SK-N-SH treated with all-trans-retinoic acid at 6 μM for 48 hours (cell line): ENCODE measurements around the gene SIN3B.

Experiments
- ATAC-seq: fragments of 200-7000 bp; cut with Tn5 transposase; 3 replicates; pipeline ENCODE4 v1.9.1; 2020; ENCODE audit warnings: mild to moderate bottlenecking, moderate library complexity
- ARNTL ChIP-seq: fragments of 450-650 bp; formaldehyde crosslinking; IDR thresholded peaks from 2 replicates; pipeline ENCODE4 v1.5.0; 2020; ENCODE audit warnings: low read depth, mild to moderate bottlenecking, moderate library complexity, borderline replicate concordance
- BACH2 ChIP-seq: fragments of 250-450 bp; sonication (Bioruptor Pico); IDR thresholded peaks from 2 replicates; pipeline ENCODE4 v1.9.0; 2021; ENCODE audit warnings: mild to moderate bottlenecking, borderline replicate concordance
- CSDC2 ChIP-seq: fragments of 250-450 bp; sonication (Bioruptor Pico); IDR thresholded peaks from 2 replicates; pipeline ENCODE4 v1.5.0; 2020; ENCODE audit warnings: mild to moderate bottlenecking, moderate library complexity
- CSRNP3 ChIP-seq: fragments of 250-450 bp; sonication (Bioruptor Pico); IDR thresholded peaks from 2 replicates; pipeline ENCODE4 v1.5.1; 2021; ENCODE audit warnings: mild to moderate bottlenecking, moderate library complexity
- ESRRG ChIP-seq: fragments of 250-450 bp; sonication (Bioruptor Pico); IDR thresholded peaks from 2 replicates; pipeline ENCODE4 v1.6.1; 2021; ENCODE audit warnings: mild to moderate bottlenecking
- GLIS3 ChIP-seq: fragments of 250-450 bp; sonication (Bioruptor Pico); IDR thresholded peaks from 2 replicates; pipeline ENCODE4 v1.5.0; 2020; ENCODE audit warnings: mild to moderate bottlenecking, moderate library complexity
- ISL1 ChIP-seq: fragments of 250-450 bp; sonication (Bioruptor Pico); IDR thresholded peaks from 2 replicates; pipeline ENCODE4 v2.1.2; 2022; ENCODE audit warnings: mild to moderate bottlenecking, moderate library complexity
- PATZ1 ChIP-seq: fragments of 250-450 bp; sonication (Bioruptor Pico); IDR thresholded peaks from 2 replicates; pipeline ENCODE4 v1.8.0; 2020; ENCODE audit warnings: mild to moderate bottlenecking, moderate library complexity, borderline replicate concordance
- PPARA ChIP-seq: fragments of 250-450 bp; sonication (Bioruptor Pico); IDR thresholded peaks from 2 replicates; pipeline ENCODE4 v1.5.0; 2020; ENCODE audit warnings: mild to moderate bottlenecking, borderline replicate concordance
- RARB ChIP-seq: fragments of 250-450 bp; sonication (Bioruptor Pico); IDR thresholded peaks from 2 replicates; pipeline ENCODE4 v1.8.0; 2021; ENCODE audit warnings: mild to moderate bottlenecking, moderate library complexity
- SNAI2 ChIP-seq: fragments of 250-450 bp; sonication (Bioruptor Pico); IDR thresholded peaks from 2 replicates; pipeline ENCODE4 v1.5.0; 2020; ENCODE audit warnings: mild to moderate bottlenecking, moderate library complexity
- TOX ChIP-seq: fragments of 250-450 bp; sonication (Bioruptor Pico); IDR thresholded peaks from 2 replicates; pipeline ENCODE4 v1.8.0; 2021; ENCODE audit warnings: mild to moderate bottlenecking, moderate library complexity, borderline replicate concordance
- TSHZ2 ChIP-seq: fragments of 250-450 bp; sonication (Bioruptor Pico); IDR thresholded peaks from 2 replicates; pipeline ENCODE4 v1.5.0; 2020; ENCODE audit warnings: mild to moderate bottlenecking, moderate library complexity
- ZC3H10 ChIP-seq: fragments of 250-450 bp; sonication (Bioruptor Pico); IDR thresholded peaks from 2 replicates; pipeline ENCODE4 v1.5.1; 2021; ENCODE audit warnings: mild to moderate bottlenecking, moderate library complexity
- ZFP3 ChIP-seq: fragments of 250-450 bp; sonication (Bioruptor Pico); IDR thresholded peaks from 2 replicates; pipeline ENCODE4 v1.5.0; 2020; ENCODE audit warnings: mild to moderate bottlenecking, moderate library complexity
- ZNF565 ChIP-seq: fragments of 450-650 bp; formaldehyde crosslinking; conservative IDR thresholded peaks from 2 replicates; pipeline ENCODE4 v1.5.0; 2020; ENCODE audit warnings: low read depth, mild to moderate bottlenecking, moderate library complexity
- ZNF70 ChIP-seq: fragments of 450-650 bp; formaldehyde crosslinking; IDR thresholded peaks from 2 replicates; pipeline ENCODE4 v1.5.0; 2020; ENCODE audit warnings: mild to moderate bottlenecking, moderate library complexity
- ZNF8 ChIP-seq: fragments of 450-650 bp; formaldehyde crosslinking; IDR thresholded peaks from 2 replicates; pipeline ENCODE4 v1.5.0; 2020; ENCODE audit warnings: mild to moderate bottlenecking, moderate library complexity
- TF ChIP-seq, protein P1 (sequence below): fragments of 250-450 bp; sonication (Bioruptor Pico); IDR thresholded peaks from 2 replicates; pipeline ENCODE4 v1.5.1; 2020; ENCODE audit warnings: low read depth, mild to moderate bottlenecking, moderate library complexity
- TF ChIP-seq, protein P2 (sequence below): fragments of 250-450 bp; sonication (Bioruptor Pico); IDR thresholded peaks from 2 replicates; pipeline ENCODE4 v1.8.0; 2021; ENCODE audit warnings: low read depth, mild to moderate bottlenecking, moderate library complexity, borderline replicate concordance

The SIN3B gene

GRCh38 chr19:16801600-16802013 is 27.6 kb upstream of the SIN3B start (continued):
- TF ChIP-seq ZC3H10 (CRISPR knock-in tag) (no peak), RARB (CRISPR knock-in tag) (no peak), PATZ1 (CRISPR knock-in tag) (no peak)

- TF ChIP-seq, protein P1, sequence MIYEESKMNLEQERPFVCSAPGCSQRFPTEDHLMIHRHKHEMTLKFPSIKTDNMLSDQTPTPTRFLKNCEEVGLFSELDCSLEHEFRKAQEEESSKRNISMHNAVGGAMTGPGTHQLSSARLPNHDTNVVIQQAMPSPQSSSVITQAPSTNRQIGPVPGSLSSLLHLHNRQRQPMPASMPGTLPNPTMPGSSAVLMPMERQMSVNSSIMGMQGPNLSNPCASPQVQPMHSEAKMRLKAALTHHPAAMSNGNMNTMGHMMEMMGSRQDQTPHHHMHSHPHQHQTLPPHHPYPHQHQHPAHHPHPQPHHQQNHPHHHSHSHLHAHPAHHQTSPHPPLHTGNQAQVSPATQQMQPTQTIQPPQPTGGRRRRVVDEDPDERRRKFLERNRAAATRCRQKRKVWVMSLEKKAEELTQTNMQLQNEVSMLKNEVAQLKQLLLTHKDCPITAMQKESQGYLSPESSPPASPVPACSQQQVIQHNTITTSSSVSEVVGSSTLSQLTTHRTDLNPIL (CRISPR knock-in tag), result no peak
- TF ChIP-seq, protein P2, sequence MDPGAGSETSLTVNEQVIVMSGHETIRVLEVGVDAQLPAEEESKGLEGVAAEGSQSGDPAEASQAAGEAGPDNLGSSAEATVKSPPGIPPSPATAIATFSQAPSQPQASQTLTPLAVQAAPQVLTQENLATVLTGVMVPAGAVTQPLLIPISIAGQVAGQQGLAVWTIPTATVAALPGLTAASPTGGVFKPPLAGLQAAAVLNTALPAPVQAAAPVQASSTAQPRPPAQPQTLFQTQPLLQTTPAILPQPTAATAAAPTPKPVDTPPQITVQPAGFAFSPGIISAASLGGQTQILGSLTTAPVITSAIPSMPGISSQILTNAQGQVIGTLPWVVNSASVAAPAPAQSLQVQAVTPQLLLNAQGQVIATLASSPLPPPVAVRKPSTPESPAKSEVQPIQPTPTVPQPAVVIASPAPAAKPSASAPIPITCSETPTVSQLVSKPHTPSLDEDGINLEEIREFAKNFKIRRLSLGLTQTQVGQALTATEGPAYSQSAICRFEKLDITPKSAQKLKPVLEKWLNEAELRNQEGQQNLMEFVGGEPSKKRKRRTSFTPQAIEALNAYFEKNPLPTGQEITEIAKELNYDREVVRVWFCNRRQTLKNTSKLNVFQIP, result no peak
- no peak for TF ChIP-seq TSHZ2 (CRISPR knock-in tag)
- TF ChIP-seq ZFP3 (CRISPR knock-in tag), result no peak
- no peak for TF ChIP-seq ZNF8
- no peak for TF ChIP-seq RARB (CRISPR knock-in tag)
- TF ChIP-seq ARNTL (CRISPR knock-in tag), result no peak
- TF ChIP-seq ZNF70 (CRISPR knock-in tag), result no peak
- TF ChIP-seq ISL1 (CRISPR knock-in tag), result no peak
- no peak for TF ChIP-seq GLIS3
- no peak for TF ChIP-seq ESRRG (CRISPR knock-in tag)
- TF ChIP-seq ZNF565 (CRISPR knock-in tag), result no peak
- TF ChIP-seq TOX (CRISPR knock-in tag), result no peak
- no peak for TF ChIP-seq PATZ1 (CRISPR knock-in tag)
- ATAC-seq, result no peak
Observed at GRCh38 chr19:16804176-16804575, 25.0 kb upstream of the SIN3B start.

DNA sequence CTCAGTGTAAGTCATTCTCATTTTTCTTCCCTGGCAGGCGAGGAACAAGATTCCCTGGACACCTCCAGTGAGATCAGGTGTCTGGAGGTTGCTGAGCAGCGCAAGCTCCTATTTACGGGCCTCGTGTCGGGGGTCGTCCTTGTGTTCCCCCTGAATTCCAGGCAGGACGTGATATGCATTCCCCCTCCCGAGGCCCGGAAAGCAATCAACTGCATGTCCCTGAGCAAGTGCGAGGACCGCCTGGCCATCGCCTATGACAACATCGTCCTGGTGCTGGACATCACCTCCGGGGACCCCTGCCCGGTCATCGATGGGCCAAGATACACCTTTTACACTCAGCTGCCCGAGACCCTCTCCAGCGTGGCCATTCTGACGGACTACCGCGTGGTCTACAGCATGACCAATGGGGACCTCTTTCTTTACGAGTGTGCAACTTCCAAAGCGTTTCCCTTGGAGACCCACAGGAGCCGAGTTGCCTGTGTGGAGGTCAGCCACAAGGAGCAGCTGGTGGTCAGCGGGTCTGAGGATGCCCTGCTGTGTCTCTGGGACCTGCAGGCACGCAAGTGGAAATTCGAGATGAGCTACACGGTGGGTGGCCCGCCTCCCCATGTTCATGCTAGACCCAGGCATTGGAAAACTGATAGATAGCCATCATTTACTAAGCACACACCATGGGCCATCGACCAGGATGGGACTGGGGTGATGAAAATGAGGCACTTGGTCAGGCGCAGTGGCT is 21.5 kb upstream of the SIN3B start:
- no peak for ATAC-seq
- no peak for TF ChIP-seq CSRNP3
- no peak for TF ChIP-seq PPARA (CRISPR knock-in tag)
- no peak for TF ChIP-seq ZNF565 (CRISPR knock-in tag)
- no peak for TF ChIP-seq ZNF8
- TF ChIP-seq PATZ1 (CRISPR knock-in tag), result no peak
- no peak for TF ChIP-seq SNAI2
- TF ChIP-seq CSDC2 (CRISPR knock-in tag), result no peak
- no peak for TF ChIP-seq ISL1 (CRISPR knock-in tag)
- TF ChIP-seq BACH2 (CRISPR knock-in tag), result no peak
- TF ChIP-seq, protein P1 (CRISPR knock-in tag), result no peak
- TF ChIP-seq ZFP3 (CRISPR knock-in tag), result no peak
- TF ChIP-seq TOX (CRISPR knock-in tag), result no peak
- no peak for TF ChIP-seq ESRRG (CRISPR knock-in tag)
- no peak for TF ChIP-seq RARB (CRISPR knock-in tag)
